HG02938 (cell line): ENCODE results near the gene MICAL2.
"Not testable (repeated sequence)": the region's sequence is repeated elsewhere in the genome, so short reads cannot be mapped to it uniquely, and the experiment has no call there.

ENCODE experiments used
- ATAC-seq: cut with Tn5 transposase; IDR thresholded peaks from one replicate; pipeline ENCODE4 v1.9.1; 2021; ENCODE audit warnings: mild to moderate bottlenecking, moderate library complexity; ENCODE audit not compliant: unreplicated experiment

The MICAL2 gene

GRCh38 chr11:12131943-12132789 lies 21.8 kb downstream of the MICAL2 start:
- ATAC-seq, result no peak

- no peak for ATAC-seq
These were observed 22.4 kb downstream of the MICAL2 start for GRCh38 chr11:12132790-12133145.

DNA sequence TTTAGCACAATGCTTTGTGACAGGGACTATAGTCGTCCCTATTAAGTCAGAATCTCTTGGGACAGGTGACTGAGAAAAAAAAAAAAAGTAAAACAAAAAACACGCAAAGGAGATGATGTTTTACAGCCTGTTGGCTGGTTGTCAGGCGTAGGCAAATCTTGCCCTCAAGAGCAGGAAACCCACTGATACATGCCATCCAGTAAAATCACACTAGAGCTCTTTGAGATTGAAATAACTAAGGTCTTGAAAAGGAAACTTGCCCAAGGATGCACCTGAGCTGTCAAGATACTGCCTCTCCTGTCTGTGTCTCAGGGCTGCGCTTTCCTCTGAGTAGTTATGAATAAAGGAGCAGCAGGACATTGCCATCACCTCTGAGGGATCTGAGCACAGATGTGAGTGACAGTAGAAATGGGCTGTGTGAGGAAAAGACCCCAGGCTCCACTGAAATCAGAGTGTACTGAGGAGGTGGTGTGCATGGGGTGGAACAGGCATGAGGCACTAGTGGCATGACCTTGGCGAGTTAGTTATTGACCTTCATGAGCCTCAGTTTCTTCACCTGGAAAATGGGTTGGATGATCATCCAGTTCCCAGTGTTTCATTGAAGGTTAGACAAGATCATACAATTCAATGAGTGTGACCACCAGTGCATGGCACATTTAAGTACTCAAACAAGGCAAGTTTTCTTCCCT lies 23.3 kb downstream of the MICAL2 start:
- ATAC-seq, result no peak

DNA sequence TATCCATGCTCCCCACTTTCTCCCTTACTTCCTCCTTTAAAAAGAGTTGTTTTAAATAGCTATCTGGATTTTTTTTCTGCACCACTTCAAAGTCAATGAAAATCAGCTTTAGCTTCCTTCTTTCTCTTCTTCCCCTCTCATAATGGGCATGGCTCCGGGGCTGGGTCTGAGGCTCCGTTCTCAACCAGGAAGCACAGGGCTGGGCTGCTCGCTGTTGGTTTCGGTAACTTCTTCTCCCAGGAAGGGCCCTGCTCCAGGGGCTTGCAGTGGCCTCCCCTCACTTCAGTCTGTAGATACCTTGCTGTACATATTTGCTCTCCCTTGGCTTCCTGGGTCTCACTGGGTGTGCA lies 23.8 kb downstream of the MICAL2 start:
- ATAC-seq, result no peak

DNA sequence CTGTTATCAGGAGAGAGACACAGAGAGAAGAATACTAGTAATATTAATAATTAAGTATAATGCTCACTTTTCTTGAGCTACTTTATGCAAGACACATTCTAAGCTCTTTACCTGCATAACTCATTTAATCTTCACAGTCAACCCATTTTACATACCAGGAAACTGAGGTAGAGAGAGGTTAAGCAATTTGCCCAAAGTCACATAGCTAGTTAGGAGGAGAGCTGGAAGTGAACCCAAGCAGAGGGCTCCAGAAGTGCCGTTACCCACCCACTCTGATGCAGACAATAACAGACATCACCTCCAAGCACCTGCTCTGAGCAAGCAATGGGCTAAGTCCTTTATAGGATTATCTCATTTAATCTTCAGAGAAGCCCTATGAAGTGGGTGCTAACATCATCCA lies 24.8 kb downstream of the MICAL2 start:
- no peak for ATAC-seq

DNA sequence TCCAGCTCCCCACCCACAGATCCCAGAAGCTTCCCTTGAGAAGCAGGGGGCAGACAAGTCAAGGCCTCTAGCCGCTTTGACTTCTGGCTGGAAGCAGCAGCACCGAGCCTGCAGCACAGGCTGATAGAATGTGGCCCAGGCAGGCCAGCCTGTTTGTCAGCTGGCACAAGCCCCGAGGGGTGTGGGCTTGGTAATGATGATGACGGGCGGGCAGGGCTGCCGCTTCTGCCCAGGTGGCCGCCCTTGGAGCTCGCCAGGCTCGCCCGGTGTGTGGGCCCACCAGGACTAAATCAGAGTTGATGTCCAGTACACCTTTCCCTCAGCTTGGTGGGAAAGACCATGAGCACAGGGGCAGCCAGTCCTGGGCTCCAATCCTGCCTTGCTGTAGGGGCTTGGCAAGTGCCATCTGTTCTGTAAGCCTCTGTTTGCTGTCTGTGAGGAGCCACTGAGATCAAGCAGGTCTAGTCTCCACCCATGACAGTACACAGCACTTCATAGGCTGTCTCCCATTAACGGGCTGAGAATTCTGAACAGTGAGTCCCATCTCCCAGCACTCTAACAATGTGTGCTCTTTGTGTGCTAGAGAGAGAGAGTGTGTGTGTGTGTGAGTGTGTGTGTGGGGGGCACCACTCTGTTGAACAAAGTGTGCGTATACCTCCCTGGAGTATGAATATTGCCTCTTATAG lies 26.8 kb downstream of the MICAL2 start:
- no peak for ATAC-seq

GRCh38 chr11:12137938-12138731 lies 27.7 kb downstream of the MICAL2 start:
- no peak for ATAC-seq

- ATAC-seq, result no peak
These were observed 28.9 kb downstream of the MICAL2 start for GRCh38 chr11:12139144-12139881.

GRCh38 chr11:12140186-12140793 lies 29.9 kb downstream of the MICAL2 start:
- no peak for ATAC-seq

- no peak for ATAC-seq
These were observed 30.9 kb downstream of the MICAL2 start for GRCh38 chr11:12141283-12141682.

GRCh38 chr11:12142176-12142575 lies 31.8 kb downstream of the MICAL2 start:
- ATAC-seq, result no peak

- no peak for ATAC-seq
These were observed 32.5 kb downstream of the MICAL2 start for GRCh38 chr11:12142909-12143308.

DNA sequence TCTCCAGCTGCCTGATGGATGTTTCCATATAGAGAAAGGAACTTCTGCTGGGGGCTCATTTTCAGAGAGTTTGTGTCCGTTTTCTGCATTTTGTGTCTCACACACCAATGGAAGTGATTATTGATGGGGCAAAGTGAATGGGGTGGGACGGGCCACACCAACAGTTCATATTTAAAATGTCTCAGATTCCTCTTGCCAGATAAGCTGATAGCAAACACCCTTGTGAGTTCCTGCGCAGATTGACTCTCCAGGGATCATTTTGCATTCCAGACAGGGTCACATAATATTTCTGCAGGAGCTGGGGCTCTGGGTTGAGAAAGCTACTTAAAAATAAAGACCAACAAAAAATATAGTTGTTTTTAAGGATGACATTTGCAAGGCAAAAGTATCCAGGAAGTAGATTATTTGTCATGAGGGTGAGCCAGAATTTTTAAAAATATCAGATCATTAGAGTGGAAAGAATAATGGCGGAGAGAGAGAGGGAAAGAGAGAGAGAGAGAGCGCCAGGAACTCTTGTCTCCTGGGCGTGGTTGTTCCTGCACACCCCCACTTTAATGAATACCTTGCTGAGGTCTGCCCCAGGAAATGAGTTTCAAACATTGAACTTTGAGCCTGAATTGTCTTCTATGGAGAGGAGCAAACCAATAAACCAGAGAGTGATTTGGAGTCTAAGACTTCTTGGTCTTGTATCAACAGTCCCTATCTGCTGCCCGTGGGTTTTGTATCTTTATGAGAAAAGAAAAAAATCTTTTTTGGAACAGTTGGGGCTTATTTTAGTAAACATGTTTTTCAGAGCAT lies 33.3 kb downstream of the MICAL2 start:
- no peak for ATAC-seq

GRCh38 chr11:12144330-12145174 lies 34.2 kb downstream of the MICAL2 start:
- ATAC-seq, result no peak

GRCh38 chr11:12146678-12147077 lies 36.3 kb downstream of the MICAL2 start:
- not testable (repeated sequence) for ATAC-seq

GRCh38 chr11:12147827-12148226 lies 37.4 kb downstream of the MICAL2 start:
- ATAC-seq, result no peak

DNA sequence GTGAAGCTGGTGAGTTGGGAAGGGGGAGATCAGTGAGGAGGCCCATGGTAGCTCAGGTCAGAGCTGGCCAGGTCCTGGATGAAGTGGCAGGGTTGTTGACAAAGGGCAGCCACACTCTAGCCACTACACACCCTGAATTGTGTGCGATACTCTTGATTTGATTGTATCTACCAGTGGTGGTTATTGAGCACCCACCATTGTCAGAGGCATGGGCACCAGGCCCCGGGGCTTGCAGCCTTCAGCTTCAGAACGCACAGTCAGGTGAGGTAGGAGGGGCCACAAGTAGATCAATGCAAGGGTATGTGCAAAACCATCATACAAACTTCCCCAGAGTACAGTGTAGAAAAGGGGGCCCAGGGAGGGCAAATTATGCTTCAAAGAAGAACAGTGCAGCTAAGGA lies 38.1 kb downstream of the MICAL2 start:
- ATAC-seq, result no peak

- ATAC-seq, result no peak
These were observed 38.5 kb downstream of the MICAL2 start for GRCh38 chr11:12148882-12149281.
